GM15510 (cell line): ENCODE results near the gene LMTK2.

Experiments
- POLR2A ChIP-seq: IDR thresholded peaks from 3 replicates; pipeline ENCODE4 v1.6.1; 2011; ENCODE audit warnings: borderline replicate concordance; ENCODE audit not compliant: insufficient read length; ENCODE audit errors: extremely low read depth

LMTK2 gene

GRCh38 chr7:98221611-98222532 is 115.2 kb downstream of the LMTK2 start:
- TF ChIP-seq POLR2A: no peak

GRCh38 chr7:98222533-98223195 is 116.0 kb downstream of the LMTK2 start:
- no peak for TF ChIP-seq POLR2A

- no peak for TF ChIP-seq POLR2A
Observed at GRCh38 chr7:98223351-98223897, 116.8 kb downstream of the LMTK2 start.

- TF ChIP-seq POLR2A: no peak
Observed at GRCh38 chr7:98223898-98224700, 117.4 kb downstream of the LMTK2 start.

- no peak for TF ChIP-seq POLR2A
Observed at GRCh38 chr7:98224701-98225181, 118.1 kb downstream of the LMTK2 start.

- no peak for TF ChIP-seq POLR2A
Observed at GRCh38 chr7:98225913-98226614, 119.4 kb downstream of the LMTK2 start.

GRCh38 chr7:98227939-98228338 is 121.3 kb downstream of the LMTK2 start:
- TF ChIP-seq POLR2A: no peak

- TF ChIP-seq POLR2A: no peak
Observed at GRCh38 chr7:98228801-98229200, 122.1 kb downstream of the LMTK2 start.

- no peak for TF ChIP-seq POLR2A
Observed at GRCh38 chr7:98229441-98229840, 122.8 kb downstream of the LMTK2 start.

- TF ChIP-seq POLR2A: no peak
Observed at GRCh38 chr7:98229991-98230745, 123.5 kb downstream of the LMTK2 start.

GRCh38 chr7:98230746-98231471 is 124.2 kb downstream of the LMTK2 start:
- TF ChIP-seq POLR2A: no peak

- TF ChIP-seq POLR2A: no peak
Observed at GRCh38 chr7:98231493-98232262, 125.0 kb downstream of the LMTK2 start.
